HG03135 (cell line): Measurements from ENCODE around the gene PTPRN2.

ENCODE experiments used
- ATAC-seq: cut with Tn5 transposase; IDR thresholded peaks from one replicate; pipeline ENCODE4 v1.9.1; 2021; ENCODE audit warnings: mild to moderate bottlenecking, moderate library complexity; ENCODE audit not compliant: unreplicated experiment

PTPRN2 gene

GRCh38 chr7:157650801-157651200 is 936.8 kb downstream of the PTPRN2 start:
- no peak for ATAC-seq

GRCh38 chr7:157650131-157650631 is 937.4 kb downstream of the PTPRN2 start:
- ATAC-seq, result no peak

GRCh38 chr7:157646551-157646950 is 941.1 kb downstream of the PTPRN2 start:
- no peak for ATAC-seq

GRCh38 chr7:157645539-157645938 is 942.1 kb downstream of the PTPRN2 start:
- ATAC-seq, result no peak

GRCh38 chr7:157644946-157645345 is 942.7 kb downstream of the PTPRN2 start:
- no peak for ATAC-seq

GRCh38 chr7:157643525-157643970 is 944.1 kb downstream of the PTPRN2 start:
- ATAC-seq, result no peak

GRCh38 chr7:157641866-157642265 is 945.8 kb downstream of the PTPRN2 start:
- no peak for ATAC-seq

- ATAC-seq, result no peak
Measured at GRCh38 chr7:157640144-157640543, 947.5 kb downstream of the PTPRN2 start.

GRCh38 chr7:157638563-157638962 is 949.1 kb downstream of the PTPRN2 start:
- ATAC-seq, result no peak

GRCh38 chr7:157637216-157637949 is 950.2 kb downstream of the PTPRN2 start:
- ATAC-seq, result no peak

- ATAC-seq, result no peak
Measured at GRCh38 chr7:157635669-157636068, 952.0 kb downstream of the PTPRN2 start.

GRCh38 chr7:157635148-157635500 is 952.5 kb downstream of the PTPRN2 start:
- no peak for ATAC-seq

GRCh38 chr7:157634401-157635147 is 953.0 kb downstream of the PTPRN2 start:
- ATAC-seq, result no peak

GRCh38 chr7:157633465-157634185 is 954.0 kb downstream of the PTPRN2 start:
- ATAC-seq, result no peak

- ATAC-seq, result no peak
Measured at GRCh38 chr7:157630301-157630853, 957.2 kb downstream of the PTPRN2 start.

- no peak for ATAC-seq
Measured at GRCh38 chr7:157628456-157628855, 959.2 kb downstream of the PTPRN2 start.

GRCh38 chr7:157627646-157628045 is 960.0 kb downstream of the PTPRN2 start:
- ATAC-seq, result no peak

- ATAC-seq, result no peak
Measured at GRCh38 chr7:157627033-157627432, 960.6 kb downstream of the PTPRN2 start.

- ATAC-seq, result no peak
Measured at GRCh38 chr7:157625973-157626742, 961.5 kb downstream of the PTPRN2 start.

- ATAC-seq, result no peak
Measured at GRCh38 chr7:157623556-157623955, 964.1 kb downstream of the PTPRN2 start.
